GM19397 (cell line): ENCODE measurements around the gene CTNNA3.
A peak's percentile ranks its signal among the peaks of the same experiment; 100 is the strongest.
"Not testable (repeated sequence)": the region's sequence is repeated elsewhere in the genome, so short reads cannot be mapped to it uniquely, and the experiment has no call there.

ENCODE experiments used
- ATAC-seq: cut with Tn5 transposase; IDR thresholded peaks from one replicate; pipeline ENCODE4 v1.9.1; 2021; ENCODE audit warnings: mild to moderate bottlenecking, moderate library complexity; ENCODE audit not compliant: unreplicated experiment

The CTNNA3 gene

DNA sequence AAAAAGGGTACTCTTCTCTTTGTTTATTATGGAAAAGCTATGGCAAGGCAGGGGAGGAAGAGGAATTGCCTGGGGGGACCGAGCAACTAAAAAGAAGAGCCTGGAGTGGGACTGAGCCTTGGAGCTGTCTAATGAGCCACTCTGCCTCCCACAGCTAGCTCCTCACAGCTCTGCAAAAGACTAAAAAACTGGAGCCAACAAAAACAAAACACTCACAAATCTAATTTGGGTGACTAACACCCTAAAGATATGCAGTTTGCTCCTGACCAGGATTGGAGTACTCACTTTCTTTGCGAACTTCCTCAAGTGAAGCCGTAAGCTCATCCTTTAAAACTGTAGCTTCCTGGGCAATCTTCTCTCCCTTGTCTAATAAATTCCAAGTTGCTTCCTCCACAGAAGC, 89.4 kb downstream of the CTNNA3 start:
- no peak for ATAC-seq

DNA sequence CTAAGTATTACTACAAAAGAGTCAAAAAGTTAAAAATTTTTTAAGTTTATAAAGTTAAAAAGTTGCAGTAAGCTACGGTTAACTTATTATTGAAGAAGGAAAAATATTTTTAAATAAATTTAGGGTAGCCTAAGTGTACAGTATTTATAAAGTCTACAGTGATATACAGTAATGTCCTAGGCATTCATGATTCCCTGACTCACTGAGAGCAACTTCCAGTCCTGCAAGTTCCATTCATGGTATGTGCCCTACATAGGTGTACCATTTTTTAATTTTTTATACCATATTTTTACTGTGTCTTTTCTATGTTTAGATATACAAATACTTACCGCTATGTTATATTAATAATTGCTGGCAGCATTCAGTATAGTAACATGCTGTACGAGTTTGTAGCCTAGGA, 92.3 kb downstream of the CTNNA3 start:
- ATAC-seq: no peak

DNA sequence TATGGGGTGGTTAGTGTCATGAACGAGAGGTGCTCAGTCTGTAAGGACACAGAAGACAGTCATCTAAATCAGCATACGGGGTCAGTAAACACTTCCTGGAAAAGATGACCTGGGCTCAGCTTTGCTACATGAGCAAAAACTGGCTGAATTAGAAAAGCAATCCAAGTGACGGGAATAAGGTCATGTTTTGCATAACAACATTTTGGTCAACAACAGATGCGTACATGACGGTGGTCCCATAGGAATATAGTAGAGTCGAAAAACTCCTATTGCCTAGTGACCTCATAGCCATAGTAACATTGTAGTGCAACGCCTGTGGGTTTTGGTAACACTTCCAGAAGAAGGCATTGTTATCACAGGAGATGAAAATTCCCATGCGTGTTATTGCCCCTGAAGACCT, 92.9 kb downstream of the CTNNA3 start:
- no peak for ATAC-seq

DNA sequence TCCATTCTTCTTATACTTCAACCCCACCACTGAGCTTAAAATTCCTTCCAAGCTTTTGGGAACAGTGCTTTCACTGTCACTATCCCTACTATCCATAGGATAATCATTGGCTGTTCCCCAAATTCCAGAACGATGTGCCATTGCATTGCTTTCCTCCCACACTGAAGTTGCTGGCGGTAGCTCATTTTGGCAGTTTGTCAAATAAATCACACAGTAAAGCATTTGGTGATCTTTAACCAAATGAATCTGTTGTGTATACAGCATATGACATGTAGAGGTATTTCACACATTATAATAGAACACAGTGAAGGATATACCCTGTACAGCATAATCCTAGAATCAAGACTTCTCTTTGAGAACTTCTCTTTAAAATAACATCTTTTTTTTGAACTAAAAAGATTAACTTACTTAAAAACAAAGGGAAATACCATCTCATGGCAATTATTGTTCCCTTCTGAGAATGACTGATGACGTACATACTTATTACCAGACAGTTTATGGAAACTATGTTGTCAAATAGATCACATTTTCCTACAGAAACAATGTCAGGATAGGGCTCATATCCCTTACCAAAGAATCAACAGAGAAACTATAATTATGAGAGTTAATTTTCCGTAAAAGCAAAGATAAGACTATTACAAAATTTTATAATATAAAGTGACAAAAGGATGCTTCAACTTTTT, 93.6 kb downstream of the CTNNA3 start:
- ATAC-seq: no peak

DNA sequence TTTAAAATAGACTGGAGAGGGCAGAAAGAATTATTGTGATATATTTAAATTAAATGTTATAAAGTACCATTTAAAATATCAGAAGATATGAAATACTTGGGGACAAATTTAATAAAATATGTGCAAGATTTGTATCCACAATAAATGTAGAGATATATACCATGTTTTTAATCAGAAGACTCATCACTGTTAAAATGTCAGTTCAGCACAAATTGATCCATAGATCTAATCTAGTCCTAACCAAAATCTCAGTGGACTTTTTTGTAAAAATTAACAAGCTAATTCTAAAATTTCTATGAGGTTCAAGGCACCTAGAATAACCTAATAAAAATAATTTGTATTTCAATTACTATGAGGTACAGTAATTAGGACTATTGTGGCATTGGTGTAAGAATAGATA, 96.4 kb downstream of the CTNNA3 start:
- no peak for ATAC-seq

DNA sequence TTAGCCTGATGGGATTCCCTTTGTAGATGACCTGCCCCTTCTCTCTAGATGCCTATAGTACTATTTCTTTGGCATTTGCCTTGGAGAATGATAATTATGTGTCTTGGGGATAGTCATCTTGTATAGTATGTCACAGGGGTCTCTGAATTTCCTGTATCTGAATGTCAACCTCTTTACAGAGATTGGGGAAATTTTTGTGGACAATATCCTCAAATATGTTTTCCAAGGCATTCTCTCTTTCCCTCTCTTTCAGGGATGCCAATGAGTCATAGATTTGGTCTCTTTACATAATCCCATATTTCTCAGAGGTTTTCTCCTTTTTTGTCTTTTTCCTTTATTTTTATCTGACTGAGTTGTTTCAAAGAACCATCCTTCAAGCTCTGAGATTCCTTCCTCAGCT, 99.4 kb downstream of the CTNNA3 start:
- no peak for ATAC-seq

DNA sequence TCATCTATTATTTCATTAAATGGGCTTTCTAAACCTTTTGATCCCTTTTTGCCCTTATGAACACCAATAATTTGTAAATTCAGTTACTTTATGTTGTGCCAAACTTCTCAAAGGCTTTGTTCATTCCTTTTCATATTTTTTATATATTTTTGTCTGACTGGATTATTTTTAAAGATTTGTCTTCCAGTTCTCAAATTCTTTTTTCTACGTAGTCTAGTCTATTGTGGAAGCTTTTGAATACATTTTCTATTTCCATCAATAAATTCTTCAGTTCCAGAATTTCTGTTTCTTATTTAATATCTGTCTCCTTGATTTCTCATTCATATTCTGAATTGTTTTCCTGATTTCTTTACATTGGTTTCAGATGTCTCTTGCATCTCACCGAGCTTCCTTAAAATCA, 108.2 kb downstream of the CTNNA3 start:
- no peak for ATAC-seq

DNA sequence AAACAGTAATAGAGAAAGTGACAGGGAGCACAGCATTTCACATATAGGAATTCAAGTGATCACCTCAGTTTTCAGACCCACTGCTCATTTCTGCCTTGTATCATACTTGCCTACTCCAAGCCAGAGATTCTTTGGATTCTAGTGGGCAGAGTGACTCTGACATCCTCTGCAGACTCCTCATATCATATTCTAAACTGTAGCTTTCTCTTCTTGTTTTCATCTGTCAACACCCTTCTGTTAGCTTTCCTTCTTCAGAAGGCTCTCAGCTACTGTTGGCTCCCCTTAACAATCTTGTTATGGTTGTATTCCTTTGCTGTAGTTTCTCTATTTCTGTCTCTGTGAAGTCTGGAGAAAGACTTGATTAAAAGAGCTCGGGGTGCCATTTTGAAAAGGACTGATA, 120.5 kb downstream of the CTNNA3 start:
- ATAC-seq: no peak

DNA sequence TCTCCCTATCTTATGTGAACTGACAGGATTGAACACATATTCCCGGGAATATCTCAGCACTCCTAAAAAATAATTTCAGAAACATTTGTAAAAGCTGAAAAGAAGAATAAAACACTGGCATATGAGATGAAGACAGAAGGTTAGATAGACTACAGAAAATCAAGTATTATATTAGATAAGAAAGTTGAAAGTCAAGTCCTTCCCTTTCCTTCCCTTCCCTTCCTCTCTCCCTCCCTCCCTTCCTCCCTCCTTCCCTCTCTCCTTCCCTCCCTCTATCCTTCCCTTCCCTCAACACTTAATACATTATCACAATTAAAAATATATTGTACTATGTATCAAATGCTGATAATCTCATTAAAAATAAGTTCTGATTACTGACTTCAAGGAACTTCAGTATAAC, 122.5 kb downstream of the CTNNA3 start:
- ATAC-seq: no peak

DNA sequence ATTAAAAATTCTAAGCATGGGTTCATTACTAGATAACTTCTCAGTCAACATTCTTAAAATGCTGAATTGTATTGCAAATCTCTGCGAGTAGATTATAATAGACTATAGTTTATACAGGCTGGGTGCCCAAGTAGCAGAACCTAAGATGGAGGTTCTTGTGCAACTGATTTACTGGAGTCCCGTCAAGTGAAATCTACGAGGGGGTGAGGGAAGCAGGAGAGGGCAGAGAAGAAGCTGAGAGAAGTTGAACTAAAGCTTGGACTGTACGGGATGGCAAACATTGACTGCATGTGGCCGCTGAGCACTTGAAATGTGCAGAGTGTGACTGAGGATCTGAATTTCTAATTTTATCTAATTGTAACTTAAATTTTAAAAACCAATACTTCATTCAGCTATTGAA, 124.5 kb downstream of the CTNNA3 start:
- ATAC-seq: no peak

DNA sequence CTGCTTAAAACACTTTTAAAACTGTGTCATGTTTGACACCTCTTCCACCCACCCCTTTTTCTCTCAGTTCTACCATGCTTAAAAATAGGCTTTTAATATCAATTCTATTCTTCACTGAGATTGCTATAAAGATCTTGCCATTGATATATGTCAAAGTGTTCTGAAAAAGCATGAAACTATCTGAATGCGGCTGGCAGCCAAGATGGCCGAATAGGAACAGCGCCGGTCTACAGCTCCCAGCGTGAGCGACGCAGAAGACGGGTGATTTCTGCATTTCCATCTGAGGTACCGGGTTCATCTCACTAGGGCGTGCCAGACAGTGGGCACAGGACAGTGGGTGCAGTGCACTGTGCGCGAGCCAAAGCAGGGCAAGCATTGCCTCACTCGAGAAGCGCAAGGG, 137.7 kb downstream of the CTNNA3 start:
- ATAC-seq: not testable (repeated sequence)

DNA sequence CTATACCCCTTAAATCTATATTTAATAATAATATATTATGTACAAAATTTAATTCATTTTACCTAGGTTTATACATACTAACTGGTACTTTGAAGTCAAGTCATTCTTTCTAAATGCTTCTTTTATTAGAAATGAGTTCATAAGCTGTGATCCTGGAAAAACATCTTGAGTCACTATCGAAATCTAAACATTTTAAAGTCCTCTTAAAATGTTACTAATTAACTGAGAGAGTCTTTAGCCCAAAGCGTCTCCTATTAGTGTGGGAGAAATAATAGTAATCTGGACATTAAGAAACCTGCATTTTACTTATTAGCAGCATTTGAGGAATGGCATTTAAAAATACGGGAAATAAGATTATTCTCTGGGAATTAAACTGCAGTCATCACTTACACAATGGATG, 142.7 kb downstream of the CTNNA3 start:
- no peak for ATAC-seq

DNA sequence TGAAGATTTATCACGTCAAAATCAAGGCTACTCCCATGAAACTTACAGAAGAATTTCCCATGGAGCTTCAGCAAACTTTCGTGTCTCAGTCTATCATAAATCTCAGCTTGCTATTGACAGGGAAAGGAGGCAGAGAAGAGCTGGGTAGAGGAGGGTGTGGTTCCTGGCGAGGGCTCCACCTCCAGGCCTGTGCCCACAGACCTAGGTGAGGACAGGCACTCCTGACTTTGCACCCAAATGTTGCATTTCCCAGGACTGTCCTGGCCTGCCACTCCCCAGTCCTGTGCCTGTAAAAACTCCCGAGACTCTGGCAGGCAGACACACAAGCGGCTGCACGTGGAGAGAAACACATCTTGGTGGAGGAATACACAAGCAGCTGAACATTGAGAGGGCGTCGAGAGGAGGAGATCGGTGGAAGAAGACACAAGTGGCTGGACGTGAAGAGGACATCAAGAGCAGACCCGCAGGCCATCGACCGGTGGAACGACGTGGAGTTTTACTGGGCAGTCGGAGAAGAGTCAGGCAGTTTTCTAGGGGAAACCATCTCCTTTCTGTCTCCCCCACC, 145.1 kb downstream of the CTNNA3 start:
- no peak for ATAC-seq

DNA sequence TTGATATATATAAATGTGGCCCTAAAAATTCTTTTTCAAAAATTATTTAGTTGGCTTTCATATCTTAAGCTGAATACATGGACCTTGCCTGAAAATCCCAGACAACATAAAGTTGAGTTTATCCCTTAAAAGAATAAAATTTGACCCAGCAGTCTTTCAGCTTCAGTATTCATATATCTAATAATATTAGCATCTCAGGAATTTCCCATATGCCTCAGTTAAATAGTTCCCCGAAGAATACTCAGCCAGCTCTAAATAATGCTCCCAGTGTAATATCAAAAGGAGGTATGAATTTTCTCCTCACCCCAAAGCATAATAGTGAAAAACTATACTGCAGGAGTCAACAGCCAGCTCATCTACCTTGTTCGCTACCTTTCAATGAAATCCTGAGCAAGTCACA, 145.9 kb downstream of the CTNNA3 start:
- ATAC-seq: no peak

DNA sequence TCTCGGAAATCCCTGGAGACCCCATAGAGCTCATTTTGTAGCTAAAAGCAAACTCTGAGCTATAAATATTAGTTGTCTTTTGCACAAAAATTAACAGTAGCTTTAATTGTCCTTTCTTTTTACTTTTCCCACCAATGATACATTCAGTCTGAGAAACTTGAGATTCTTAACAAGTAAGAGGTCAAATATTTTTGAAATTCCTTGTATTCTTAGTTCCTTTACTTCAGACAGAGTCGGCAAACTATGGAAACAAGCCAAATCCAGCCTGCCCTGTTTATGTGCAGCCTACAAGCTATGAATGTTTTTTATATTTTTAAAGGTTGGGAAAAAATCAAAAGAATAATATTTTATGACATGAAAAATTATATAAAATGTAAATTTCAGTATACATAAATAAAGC, 146.6 kb downstream of the CTNNA3 start:
- no peak for ATAC-seq

DNA sequence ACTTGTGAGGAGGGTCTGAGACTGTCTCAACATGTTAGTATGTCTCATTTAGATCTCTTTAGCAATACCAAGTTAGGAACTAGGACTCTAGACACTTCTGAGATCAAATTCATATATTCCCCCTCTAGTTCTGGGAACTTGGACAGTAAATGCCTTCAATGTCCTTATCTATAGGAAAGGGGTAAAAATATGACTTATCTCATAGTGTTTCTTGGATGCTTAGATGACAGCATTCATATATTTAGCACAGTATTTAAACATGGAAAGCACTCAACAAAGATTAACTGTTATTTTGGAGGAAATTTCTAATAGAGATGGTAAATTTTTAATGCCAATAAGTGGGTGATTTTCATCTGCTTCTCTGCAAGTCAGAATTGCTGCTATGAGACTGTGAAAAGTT, 154.6 kb downstream of the CTNNA3 start:
- ATAC-seq: no peak

DNA sequence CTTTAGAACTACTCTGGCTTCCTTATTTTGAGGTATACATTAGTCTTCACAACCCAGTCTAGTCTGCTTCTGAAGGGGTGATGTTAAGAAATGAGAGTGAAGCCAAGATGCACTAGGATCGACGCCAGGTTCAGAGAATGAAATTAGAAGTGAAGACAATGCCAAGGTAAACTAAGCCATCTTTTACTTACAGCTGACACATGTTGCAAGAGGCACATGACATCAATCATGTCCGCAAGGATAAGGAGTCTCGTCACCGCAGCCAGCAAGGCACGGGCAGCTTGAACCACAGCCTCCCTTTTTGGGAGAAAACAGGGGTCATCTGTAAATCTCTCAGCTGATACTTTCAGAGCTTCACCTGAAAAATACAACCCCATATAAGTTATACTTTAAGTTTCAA, 156.7 kb downstream of the CTNNA3 start:
- no peak for ATAC-seq

DNA sequence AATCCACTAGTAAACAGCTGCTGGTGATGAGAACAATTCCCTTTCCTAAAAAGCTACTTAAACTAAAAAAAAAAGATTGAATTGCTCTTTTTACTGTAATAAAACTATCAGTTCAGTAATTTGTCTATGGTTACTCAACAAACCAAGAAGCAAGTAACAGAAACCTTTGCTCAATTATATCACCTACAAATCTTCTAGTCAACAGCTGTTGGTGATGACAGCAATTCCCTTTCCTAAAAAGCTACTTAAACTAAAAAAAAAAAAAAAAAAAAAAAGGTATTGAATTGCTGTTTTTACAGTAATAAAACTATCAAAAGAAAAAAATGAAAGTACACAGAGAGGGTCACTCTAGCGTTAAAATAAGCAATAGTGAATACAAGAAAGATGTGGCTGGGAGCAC, 158.1 kb downstream of the CTNNA3 start:
- no peak for ATAC-seq

DNA sequence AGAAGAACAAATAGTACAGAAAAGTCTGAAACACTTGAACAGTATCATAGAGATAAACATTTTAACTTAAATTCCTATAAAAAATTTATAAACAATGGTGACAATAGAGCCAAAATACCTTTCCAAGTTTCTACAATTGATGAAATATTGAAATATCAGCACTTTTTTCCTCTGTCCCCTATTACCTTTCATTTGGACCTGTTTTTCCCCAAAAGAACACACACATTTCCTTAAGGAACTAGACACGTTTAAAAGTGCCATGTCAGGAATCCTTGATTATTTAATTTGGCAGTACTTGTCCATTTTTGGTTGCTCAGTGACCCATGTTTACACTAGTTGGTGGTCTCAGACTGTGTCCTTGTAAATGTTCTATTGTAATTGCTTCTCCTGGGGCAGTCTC, 162.6 kb downstream of the CTNNA3 start:
- no peak for ATAC-seq

DNA sequence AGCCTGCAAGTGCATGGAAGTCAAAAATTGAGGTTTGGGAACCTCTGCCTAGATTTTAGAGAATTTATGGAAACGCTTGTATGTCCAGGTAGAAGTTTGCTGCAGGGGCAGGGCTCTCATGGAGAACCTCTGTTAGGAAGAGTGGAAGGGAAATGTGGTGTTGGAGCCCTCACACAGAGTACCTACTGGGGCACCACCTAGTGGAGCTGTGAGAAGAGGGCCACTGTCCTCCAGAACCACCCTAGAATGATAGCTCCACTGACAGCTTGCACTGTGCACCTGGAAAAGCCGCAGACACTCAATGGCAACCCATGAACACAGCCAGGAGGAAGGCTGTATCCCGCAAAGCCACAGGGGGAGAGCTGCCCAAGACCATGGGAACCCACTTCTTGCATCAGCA, 165.0 kb downstream of the CTNNA3 start:
- not testable (repeated sequence) for ATAC-seq

DNA sequence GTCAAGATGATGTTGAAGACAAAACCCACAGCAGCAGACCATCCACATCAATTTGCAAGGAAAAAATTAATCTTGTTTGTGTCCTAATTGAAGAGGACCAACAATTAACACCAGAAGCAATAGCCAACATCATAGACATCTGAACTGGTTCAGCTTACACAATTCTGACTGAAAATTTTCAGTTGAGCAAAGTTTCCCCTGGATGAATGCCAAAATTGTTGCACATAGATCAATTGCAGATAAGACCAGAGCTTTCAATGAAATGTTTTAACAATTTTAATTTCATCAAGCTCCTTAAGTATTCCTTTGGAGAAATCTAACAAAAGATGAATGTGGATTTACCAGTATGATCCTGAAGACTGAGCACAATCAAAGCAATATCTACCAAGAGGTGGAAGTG, 168.6 kb downstream of the CTNNA3 start:
- no peak for ATAC-seq

DNA sequence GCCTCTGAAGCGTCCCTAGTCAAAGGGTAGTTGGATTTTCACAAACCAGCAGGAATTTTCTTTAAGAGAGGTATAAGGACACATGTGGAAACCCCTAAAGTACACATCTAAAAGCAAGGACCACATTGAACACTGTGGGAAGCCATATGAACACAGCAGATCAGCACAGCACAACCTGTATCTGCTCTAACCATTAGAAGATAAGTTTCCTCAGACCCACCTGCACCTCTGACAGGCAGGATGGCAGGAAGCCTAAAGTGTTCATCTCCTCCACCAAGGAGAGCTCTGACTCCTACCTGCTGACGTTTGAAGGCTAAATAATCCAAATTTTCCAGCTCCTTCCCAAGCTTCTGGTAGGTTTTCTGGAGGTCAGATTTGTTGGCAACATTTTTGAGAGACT, 174.4 kb downstream of the CTNNA3 start:
- ATAC-seq: no peak

DNA sequence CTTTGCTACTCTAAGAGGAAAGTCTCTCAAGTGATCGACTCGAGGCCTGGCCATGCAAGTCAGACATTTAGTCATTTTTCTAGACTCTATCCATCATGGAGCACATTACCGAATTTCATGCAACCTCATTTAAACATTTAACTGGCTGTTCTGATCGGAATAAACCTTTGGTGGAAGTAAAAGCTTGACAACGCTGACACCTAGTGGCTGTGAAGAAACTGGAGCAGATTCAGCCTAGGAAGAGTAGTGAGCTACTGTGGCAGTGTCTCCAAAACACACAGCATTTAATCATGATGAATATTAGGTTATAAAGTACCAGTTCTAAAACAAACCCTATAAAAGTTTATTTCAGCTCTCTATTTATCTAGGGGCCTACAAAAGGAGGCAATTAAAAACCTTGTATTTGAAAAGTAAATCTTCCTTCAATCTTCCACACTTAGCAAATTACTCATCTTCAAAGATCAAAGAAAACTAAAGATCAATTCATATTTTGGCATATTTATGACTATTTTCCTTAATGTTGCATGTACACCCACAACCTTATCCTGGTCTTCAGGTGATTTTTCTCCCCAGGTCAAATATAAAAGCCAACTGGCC, 175.0 kb downstream of the CTNNA3 start:
- peak; percentile 79 for ATAC-seq
